Bronchial epithelial cell (primary cell): ENCODE data around the gene MOK. TPM values are rescaled to one million over a fixed set of nuclear protein-coding genes. Genes with fewer than 3 reads are reported as not detected.

Source experiments
- DNase-seq: peaks from one replicate; pipeline ENCODE4 v3.0.0-alpha.2; 2010; ENCODE audit warnings: low read depth
- FAIRE-seq: peaks from 2 replicates; lab custom pipeline; 2011; peaks lifted over from hg19 to GRCh38; lab: Jason Lieb, UNC
- H3K27me3 ChIP-seq: 2 replicates; pipeline ENCODE4 v1.5.1; 2011; ENCODE audit warnings: low read length; ENCODE audit not compliant: control insufficient read depth, insufficient read depth
- H3K36me3 ChIP-seq: 2 replicates; pipeline ENCODE4 v1.5.1; 2011; ENCODE audit warnings: low read length; ENCODE audit not compliant: control insufficient read depth, insufficient read depth
- H3K4me3 ChIP-seq: 2 replicates; pipeline ENCODE4 v1.5.1; 2011; ENCODE audit warnings: mild to moderate bottlenecking, low read depth, low read length, control low read depth
- CTCF ChIP-seq: IDR thresholded peaks from 2 replicates; pipeline ENCODE4 v1.5.1; 2011; ENCODE audit warnings: mild to moderate bottlenecking, moderate library complexity, low read length, control low read depth, inconsistent platforms; ENCODE audit not compliant: insufficient read depth, severe bottlenecking
- total RNA-seq: library from RNA; depleted of rRNA; stranded (reverse); fragments of >200 nt; gene quantifications from 2 replicates; pipeline ENCODE4 v1.2.1, GENCODE V29; 2014

MOK gene
- total RNA-seq, 1 donor from 2014 or later, result 3.2 TPM

- H3K27me3 ChIP-seq, result no peaks in the 10 kb centered on the region
- no peak for FAIRE-seq
- no peak overlapping the region for H3K4me3 ChIP-seq
- TF ChIP-seq CTCF, result no peak
- no peak for DNase-seq
- peaks cover 3% of the 10 kb centered on the region for H3K36me3 ChIP-seq
Measured at GRCh38 chr14:102225936-102226335, 79.0 kb downstream of the MOK start.

- Histone ChIP-seq H3K4me3 (no peak overlapping the region), H3K27me3 (no peaks in the 10 kb centered on the region), H3K36me3 (no peaks in the 10 kb centered on the region)
- TF ChIP-seq CTCF, result no peak
- FAIRE-seq (peak; percentile 28), DNase-seq (no peak)
Measured at GRCh38 chr14:102225386-102225785, 79.6 kb downstream of the MOK start.

- no peak for DNase-seq
- no peak overlapping the region for H3K4me3 ChIP-seq
- H3K36me3 ChIP-seq, result peaks cover 5% of the 10 kb centered on the region
- H3K27me3 ChIP-seq, result no peaks in the 10 kb centered on the region
- FAIRE-seq, result no peak
- TF ChIP-seq CTCF, result no peak
Measured at GRCh38 chr14:102223682-102224081, 81.3 kb downstream of the MOK start.

- H3K27me3 ChIP-seq, result no peaks in the 10 kb centered on the region
- no peak for TF ChIP-seq CTCF
- FAIRE-seq (no peak), DNase-seq (no peak)
- peaks cover 5% of the 10 kb centered on the region for H3K36me3 ChIP-seq
- H3K4me3 ChIP-seq, result no peak overlapping the region
Measured at GRCh38 chr14:102222751-102223150, 82.2 kb downstream of the MOK start.

- no peaks in the 10 kb centered on the region for H3K27me3 ChIP-seq
- DNase-seq (no peak), FAIRE-seq (no peak)
- TF ChIP-seq CTCF, result no peak
- no peak overlapping the region for H3K4me3 ChIP-seq
- H3K36me3 ChIP-seq, result peaks cover 8% of the 10 kb centered on the region
Measured at GRCh38 chr14:102222009-102222575, 82.9 kb downstream of the MOK start.

- DNase-seq (peak; percentile 48), FAIRE-seq (no peak)
- TF ChIP-seq CTCF, result peak; percentile 3
- Histone ChIP-seq H3K4me3 (no peak overlapping the region), H3K36me3 (peaks cover 8% of the 10 kb centered on the region), H3K27me3 (no peaks in the 10 kb centered on the region)
Measured at GRCh38 chr14:102221026-102221425, 83.9 kb downstream of the MOK start.
